Activated naive CD4-positive, alpha-beta T cell treated with anti-CD3 and anti-CD28 coated beads for 36 hours (primary cell): Measurements from ENCODE around the gene JKAMP. TPM values are rescaled to one million over a fixed set of nuclear protein-coding genes. Genes with fewer than 3 reads are reported as not detected.

Experiments used
- CTCF ChIA-PET: fragments of 350-600 bp; sonication (Branson Sonifier 250); formaldehyde crosslinking; loops from one replicate; lab custom pipeline; 2021; ENCODE audit warnings: antibody characterized with exemption; lab: Charles Lee
- DNase-seq: peaks from one replicate; pipeline ENCODE4 v3.0.0-alpha.2; 2020
- H3K27ac Mint-ChIP-seq: one replicate; pipeline ENCODE4 v1.8.0; 2021; ENCODE audit warnings: mild to moderate bottlenecking, mixed read lengths
- H3K27me3 Mint-ChIP-seq: one replicate; pipeline ENCODE4 v1.8.0; 2021; ENCODE audit warnings: low read depth, mixed read lengths
- H3K36me3 Mint-ChIP-seq: one replicate; pipeline ENCODE4 v1.8.0; 2021; ENCODE audit warnings: low read depth, mixed read lengths
- H3K4me1 Mint-ChIP-seq: one replicate; pipeline ENCODE4 v1.8.0; 2021; ENCODE audit warnings: low read depth, mixed read lengths
- H3K4me3 Mint-ChIP-seq: one replicate; pipeline ENCODE4 v1.8.0; 2021; ENCODE audit warnings: mild to moderate bottlenecking, moderate library complexity, mixed read lengths
- H3K9me3 Mint-ChIP-seq: one replicate; pipeline ENCODE4 v1.8.0; 2021; ENCODE audit warnings: mixed read lengths
- intact Hi-C: fragments of 100-400 bp; cut with micrococcal nuclease; formaldehyde crosslinking; loops from one replicate; pipeline ENCODE4 v1.15.1; 2023
- total RNA-seq, 2 experiments: library from RNA; stranded (reverse); gene quantifications; one replicate each; pipeline ENCODE4 v1.2.3, GENCODE V29; 2021

JKAMP gene
- total RNA-seq, 2 experiments from 2014 or later = 15.2 to 15.6 TPM

GRCh38 chr14:59461891-59462290 lies 22.4 kb upstream of the JKAMP start:
- Mint-ChIP-seq H3K36me3 (peaks cover 14% of the 10 kb centered on the region), H3K9me3 (no peaks in the 10 kb centered on the region)

GRCh38 chr14:59463787-59464485 lies 20.4 kb upstream of the JKAMP start:
- Mint-ChIP-seq H3K27me3 (peaks cover 11% of the 10 kb centered on the region), H3K36me3 (peaks cover 5% of the 10 kb centered on the region), H3K27ac (no peak overlapping the region), H3K9me3 (no peaks in the 10 kb centered on the region), H3K4me3 (peak overlapping the region; percentile 80), H3K4me1 (peaks cover 7% of the 10 kb centered on the region)
- peak; percentile 30 for DNase-seq
- intact Hi-C loops = loop anchor here (1.0 kb wide), 2 partner anchors 20 to 276 kb away; partner anchors contain the start of genes DAAM1, JKAMP and L3HYPDH
- CTCF ChIA-PET = interaction anchor here (0.8 to 1.7 kb wide), 2 partner anchors 20 to 277 kb away, joined by 3 to 8 read pairs; partner anchors contain the start of genes JKAMP and L3HYPDH

More at GRCh38 chr14:59461891-59462290, 22.4 kb upstream of the JKAMP start:
- H3K4me3 Mint-ChIP-seq = no peak overlapping the region
- H3K27me3 Mint-ChIP-seq = peaks cover 11% of the 10 kb centered on the region
- intact Hi-C loops = no loop called here
- DNase-seq = no peak
- CTCF ChIA-PET = interaction anchor here (0.6 to 1.1 kb wide), 4 partner anchors 9 to 115 kb away, joined by 3 to 4 read pairs (median 3); partner anchors contain the start of gene CCDC175
- H3K4me1 Mint-ChIP-seq = peaks cover 7% of the 10 kb centered on the region
- H3K27ac Mint-ChIP-seq = no peak overlapping the region

- CTCF ChIA-PET = interaction anchor here (1.7 kb wide), 1 partner anchor 19 kb away, joined by 8 read pairs; the partner anchor contains the start of genes JKAMP and L3HYPDH
- H3K27me3 Mint-ChIP-seq = peaks cover 8% of the 10 kb centered on the region
- no peaks in the 10 kb centered on the region for H3K9me3 Mint-ChIP-seq
- H3K4me1 Mint-ChIP-seq = peaks cover 7% of the 10 kb centered on the region
- H3K27ac Mint-ChIP-seq = no peak overlapping the region
- DNase-seq = peak; percentile 64
- intact Hi-C loops = loop anchor here (1.0 kb wide), 2 partner anchors 20 to 276 kb away; partner anchors contain the start of genes DAAM1, JKAMP and L3HYPDH
- peak overlapping the region; percentile 80 for H3K4me3 Mint-ChIP-seq
- H3K36me3 Mint-ChIP-seq = peaks cover 5% of the 10 kb centered on the region
These were observed 19.6 kb upstream of the JKAMP start for GRCh38 chr14:59464486-59465315.

- CTCF ChIA-PET = interaction anchor here (1.1 to 1.7 kb wide), 2 partner anchors 14 to 18 kb away, joined by 4 to 8 read pairs; partner anchors contain the start of genes JKAMP and L3HYPDH
- Mint-ChIP-seq H3K27me3 (peaks cover 8% of the 10 kb centered on the region), H3K4me1 (peaks cover 7% of the 10 kb centered on the region), H3K9me3 (no peaks in the 10 kb centered on the region), H3K36me3 (peaks cover 3% of the 10 kb centered on the region), H3K4me3 (peak within 1 kb of the TSS; percentile 80), H3K27ac (no peak within 1 kb of the TSS)
- intact Hi-C loops = no loop called here
- DNase-seq = peak; percentile 9
These were observed 18.8 kb upstream of the JKAMP start, which contains the start of gene GPR135 for GRCh38 chr14:59465316-59466135. TSS of gene GPR135 (minus strand) at chr14:59465380. CDS start at chr14:59465226, 154 bp downstream.

DNA sequence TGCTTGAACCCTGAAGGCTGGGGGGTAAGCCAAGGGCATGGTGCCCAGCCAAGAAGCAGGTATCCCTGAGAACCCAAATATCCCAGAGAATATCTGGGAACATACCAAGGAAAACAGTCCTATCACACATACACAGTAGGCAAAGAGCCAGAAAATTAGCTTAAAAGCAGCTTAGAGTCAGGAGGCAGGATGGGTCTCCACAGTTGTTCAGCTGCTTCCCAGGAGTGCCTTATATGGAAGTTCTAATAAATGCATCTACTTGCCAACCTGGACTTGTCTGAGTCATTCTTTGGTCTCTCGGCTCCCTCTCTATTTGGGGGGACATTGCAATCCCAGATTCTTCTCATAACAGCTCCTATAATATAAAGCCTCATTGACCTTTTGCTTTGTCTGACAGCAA lies 10.1 kb upstream of the JKAMP start:
- Mint-ChIP-seq H3K4me3 (no peak overlapping the region), H3K4me1 (peaks cover 6% of the 10 kb centered on the region), H3K9me3 (no peaks in the 10 kb centered on the region), H3K27ac (no peak overlapping the region), H3K27me3 (no peaks in the 10 kb centered on the region), H3K36me3 (peaks cover 14% of the 10 kb centered on the region)
- CTCF ChIA-PET = interaction anchor here (0.6 to 0.8 kb wide), 2 partner anchors 12 to 30 kb away, joined by 3 read pairs; no protein-coding TSS in a partner anchor
- no peak for DNase-seq
- intact Hi-C loops = no loop called here

- CTCF ChIA-PET = no interaction called here
- peaks cover 17% of the 10 kb centered on the region for H3K36me3 Mint-ChIP-seq
- intact Hi-C loops = no loop called here
- no peak for DNase-seq
- no peak overlapping the region for H3K27ac Mint-ChIP-seq
- H3K4me3 Mint-ChIP-seq = no peak overlapping the region
- H3K4me1 Mint-ChIP-seq = peaks cover 15% of the 10 kb centered on the region
- H3K27me3 Mint-ChIP-seq = no peaks in the 10 kb centered on the region
- no peaks in the 10 kb centered on the region for H3K9me3 Mint-ChIP-seq
These were observed 8.6 kb upstream of the JKAMP start for GRCh38 chr14:59475709-59476108.

DNA sequence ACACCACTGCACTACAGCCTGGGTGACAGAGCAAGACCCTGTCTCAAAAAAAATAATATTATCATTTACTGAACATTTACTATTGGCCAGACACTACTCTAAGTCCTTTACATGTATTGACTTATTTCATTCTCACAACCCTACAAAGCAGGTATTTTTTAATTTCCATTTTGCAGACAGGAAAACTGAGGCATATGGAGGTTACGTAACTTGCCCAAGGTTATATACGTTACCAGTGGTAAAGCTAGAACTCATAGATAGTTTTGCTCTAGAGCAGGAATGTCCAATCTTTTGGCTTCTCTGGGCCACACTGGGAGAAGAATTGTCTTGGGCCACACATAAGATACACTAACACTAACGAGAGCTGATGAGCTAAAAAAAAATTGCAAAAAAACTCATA lies 5.8 kb upstream of the JKAMP start:
- no peaks in the 10 kb centered on the region for H3K9me3 Mint-ChIP-seq
- intact Hi-C loops = no loop called here

GRCh38 chr14:59480166-59480565 lies 4.2 kb upstream of the JKAMP start:
- Mint-ChIP-seq H3K27me3 (no peaks in the 10 kb centered on the region), H3K4me1 (peaks cover 38% of the 10 kb centered on the region), H3K27ac (no peak overlapping the region), H3K9me3 (no peaks in the 10 kb centered on the region), H3K4me3 (no peak overlapping the region), H3K36me3 (peaks cover 7% of the 10 kb centered on the region)
- CTCF ChIA-PET = interaction anchor here (0.8 to 1.3 kb wide), 2 partner anchors 15 to 97 kb away, joined by 3 to 4 read pairs; partner anchors contain the start of gene GPR135
- intact Hi-C loops = loop anchor here (5.0 to 10.0 kb wide), 6 partner anchors 445 to 913 kb away; partner anchors contain the start of genes DACT1, DHRS7, LRRC9 and PCNX4
- DNase-seq = no peak

More for the DNA sequence above, 5.8 kb upstream of the JKAMP start:
- Mint-ChIP-seq H3K4me1 (peaks cover 37% of the 10 kb centered on the region), H3K4me3 (no peak overlapping the region), H3K27ac (no peak overlapping the region), H3K36me3 (peaks cover 14% of the 10 kb centered on the region), H3K27me3 (no peaks in the 10 kb centered on the region)
- no peak for DNase-seq
- CTCF ChIA-PET = no interaction called here

GRCh38 chr14:59481407-59481806 lies 2.9 kb upstream of the JKAMP start:
- peaks cover 7% of the 10 kb centered on the region for H3K36me3 Mint-ChIP-seq
- CTCF ChIA-PET = no interaction called here
- no peaks in the 10 kb centered on the region for H3K9me3 Mint-ChIP-seq
- peaks cover 47% of the 10 kb centered on the region for H3K4me1 Mint-ChIP-seq
- intact Hi-C loops = loop anchor here (5.0 to 10.0 kb wide), 6 partner anchors 443 to 914 kb away; partner anchors contain the start of genes DACT1, DHRS7, LRRC9 and PCNX4
- no peak overlapping the region for H3K27ac Mint-ChIP-seq
- H3K4me3 Mint-ChIP-seq = no peak overlapping the region
- H3K27me3 Mint-ChIP-seq = no peaks in the 10 kb centered on the region
- no peak for DNase-seq

GRCh38 chr14:59481871-59482540 lies 2.3 kb upstream of the JKAMP start:
- Mint-ChIP-seq H3K4me3 (peak overlapping the region; percentile 91), H3K9me3 (no peaks in the 10 kb centered on the region), H3K27ac (no peak overlapping the region), H3K27me3 (no peaks in the 10 kb centered on the region), H3K36me3 (peaks cover 7% of the 10 kb centered on the region), H3K4me1 (peaks cover 46% of the 10 kb centered on the region)
- no peak for DNase-seq
- intact Hi-C loops = loop anchor here (5.0 to 10.0 kb wide), 6 partner anchors 443 to 915 kb away; partner anchors contain the start of genes DACT1, DHRS7, LRRC9 and PCNX4
- CTCF ChIA-PET = interaction anchor here (1.4 to 2.5 kb wide), 2 partner anchors 27 to 95 kb away, joined by 3 to 17 read pairs; partner anchors contain the start of gene CCDC175
